GDM1 (cell line): ENCODE results near the gene FGF14.

ENCODE experiments used
- DNase-seq: peaks from one replicate; lab custom pipeline; 2025; lab: John Stamatoyannopoulos, UW

Gene FGF14

GRCh38 chr13:102250448-102250847, 151.4 kb downstream of the FGF14 start:
- no peak for DNase-seq

GRCh38 chr13:102244607-102245227, 157.1 kb downstream of the FGF14 start:
- no peak for DNase-seq

DNA sequence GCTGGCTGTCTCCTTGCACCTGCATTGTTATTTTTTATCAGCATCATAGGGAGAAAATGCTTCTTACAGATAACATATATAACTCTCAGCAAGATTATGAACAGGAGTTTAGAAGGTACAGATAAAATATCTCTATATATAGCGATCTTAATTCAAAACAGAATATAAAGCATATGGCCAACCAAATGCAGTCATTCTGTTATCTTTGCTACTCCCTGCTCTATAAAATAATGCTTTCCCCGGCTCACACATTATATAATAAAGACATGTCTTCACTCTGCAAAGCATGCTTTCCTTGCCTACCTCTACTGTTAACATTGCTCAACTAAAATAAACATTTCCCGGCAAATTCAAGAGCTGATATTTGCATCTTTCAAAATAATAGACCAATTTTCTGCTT, 161.7 kb downstream of the FGF14 start:
- DNase-seq = no peak

GRCh38 chr13:102237230-102237629, 164.6 kb downstream of the FGF14 start:
- DNase-seq = no peak

- no peak for DNase-seq
Observed at GRCh38 chr13:102236830-102237229, 165.0 kb downstream of the FGF14 start.

DNA sequence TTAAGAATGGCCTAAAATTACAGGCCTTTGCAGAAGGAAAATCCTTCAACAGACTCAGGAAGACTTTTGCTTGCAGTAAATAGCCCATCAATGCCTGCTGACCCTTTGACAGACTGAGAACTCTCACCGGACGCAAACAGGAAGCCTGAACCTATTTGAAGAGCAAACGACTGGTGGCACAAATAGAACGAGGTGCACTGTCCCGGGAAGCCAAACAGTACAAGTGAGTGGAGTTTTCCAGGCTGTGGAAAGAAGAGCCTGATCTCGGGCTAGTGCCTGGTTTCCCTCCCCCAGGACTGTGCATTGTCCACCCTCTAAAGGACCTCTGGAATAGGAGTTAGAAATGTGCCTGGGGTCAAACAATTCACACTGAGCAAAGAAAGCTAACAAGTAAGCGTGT, 165.5 kb downstream of the FGF14 start:
- DNase-seq = no peak

DNA sequence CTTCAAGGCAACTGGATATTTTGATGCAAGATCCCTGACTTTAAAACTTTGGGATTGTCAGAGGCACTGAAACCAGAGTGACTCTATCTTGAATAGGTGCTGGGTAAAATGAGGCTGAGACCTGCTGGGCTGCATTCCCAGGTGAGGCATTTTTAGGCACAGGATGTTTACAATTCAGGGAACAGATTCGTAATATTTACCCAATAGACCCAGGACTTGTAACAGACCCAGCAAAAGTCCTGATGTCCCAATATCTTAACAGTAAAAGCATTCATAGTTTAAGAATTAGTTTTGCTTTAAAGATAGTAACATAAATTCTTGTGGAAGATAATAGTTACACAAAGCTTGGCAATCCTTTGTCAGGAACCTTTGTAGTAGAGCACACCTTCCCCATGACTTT, 166.2 kb downstream of the FGF14 start:
- DNase-seq = no peak

DNA sequence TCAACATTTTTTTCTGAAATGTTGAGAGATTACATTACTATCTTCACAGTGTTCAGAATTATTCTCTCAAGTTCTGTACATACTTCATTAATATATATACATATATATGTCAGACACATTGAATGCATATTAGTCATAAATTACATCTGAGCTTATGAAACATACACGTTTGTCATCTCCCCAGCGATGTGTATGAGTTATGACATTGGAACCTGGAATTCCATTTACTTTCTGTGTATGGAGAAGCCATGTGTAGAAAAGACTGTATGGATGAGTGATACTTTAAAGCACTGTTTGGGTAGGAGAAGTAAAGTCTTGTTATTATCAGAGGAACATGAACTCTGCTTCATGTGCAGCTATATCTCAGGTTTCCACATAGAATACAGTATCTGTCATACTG, 167.2 kb downstream of the FGF14 start:
- DNase-seq = no peak

DNA sequence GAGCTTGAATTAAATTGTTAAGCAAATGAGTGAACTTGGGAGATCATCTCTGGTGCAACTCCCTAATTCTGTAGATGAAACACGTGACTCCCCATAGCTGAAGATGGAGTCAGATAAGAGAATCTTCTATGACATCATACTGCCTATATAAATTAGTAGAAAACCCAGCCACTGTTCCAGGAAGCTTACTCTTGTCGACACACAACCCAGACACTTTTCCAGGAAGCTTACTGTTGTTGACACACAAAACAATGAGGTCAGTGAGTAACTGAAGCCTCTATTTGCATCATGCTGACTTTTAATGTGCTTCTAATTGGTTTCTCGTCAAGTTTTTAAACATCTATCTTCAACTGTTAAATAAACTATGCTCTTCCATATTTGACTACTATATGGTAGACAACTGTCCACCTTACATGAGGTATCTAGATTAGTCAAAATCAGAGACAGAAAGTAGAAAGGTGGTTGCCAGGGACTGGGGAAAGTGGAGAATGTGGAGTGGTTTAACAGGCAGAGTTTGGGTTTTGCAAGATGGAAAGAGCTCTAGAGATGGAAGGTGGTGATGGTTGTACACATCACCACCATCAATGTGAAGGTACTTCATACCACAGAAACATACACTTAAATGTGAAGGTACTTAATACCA, 168.2 kb downstream of the FGF14 start:
- no peak for DNase-seq

DNA sequence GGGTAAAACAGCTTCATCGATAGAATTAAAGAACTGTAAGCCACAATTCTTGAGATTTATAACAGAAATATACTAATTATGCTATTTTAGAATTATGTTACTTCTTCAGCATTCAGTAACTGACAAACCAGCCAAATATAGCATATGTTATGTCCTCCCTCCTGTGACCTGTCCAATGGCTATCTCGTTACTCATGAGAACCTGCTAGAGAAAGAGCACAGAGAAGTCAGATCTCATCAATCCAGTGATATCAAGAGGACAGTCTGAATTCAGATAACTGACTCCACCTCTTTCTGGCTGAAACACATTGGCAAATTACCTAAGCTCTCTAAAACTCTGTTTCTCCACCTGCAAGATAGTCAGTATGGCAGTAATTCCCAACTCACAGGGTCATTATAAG, 170.4 kb downstream of the FGF14 start:
- no peak for DNase-seq

DNA sequence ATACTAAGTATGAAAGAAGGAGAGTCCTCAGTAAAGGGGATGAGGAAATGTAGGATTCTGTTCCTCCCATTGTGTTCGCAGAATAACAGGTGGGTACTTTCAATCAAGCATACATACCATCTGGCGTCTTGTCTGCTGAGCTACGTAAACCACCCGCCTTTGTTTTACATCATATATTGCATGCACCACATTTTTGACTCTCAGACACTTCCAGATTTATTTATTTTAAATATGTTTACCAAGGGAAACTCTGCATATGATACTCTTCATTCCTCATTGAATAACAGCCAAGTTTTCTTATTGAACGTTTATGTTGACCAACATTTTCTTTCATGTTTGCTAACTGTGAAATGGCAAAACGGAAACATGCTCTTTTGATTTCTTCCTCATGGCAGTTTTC, 174.1 kb downstream of the FGF14 start:
- no peak for DNase-seq

- DNase-seq = no peak
Observed at GRCh38 chr13:102226591-102226990, 175.3 kb downstream of the FGF14 start.

GRCh38 chr13:102225892-102226291, 176.0 kb downstream of the FGF14 start:
- no peak for DNase-seq

DNA sequence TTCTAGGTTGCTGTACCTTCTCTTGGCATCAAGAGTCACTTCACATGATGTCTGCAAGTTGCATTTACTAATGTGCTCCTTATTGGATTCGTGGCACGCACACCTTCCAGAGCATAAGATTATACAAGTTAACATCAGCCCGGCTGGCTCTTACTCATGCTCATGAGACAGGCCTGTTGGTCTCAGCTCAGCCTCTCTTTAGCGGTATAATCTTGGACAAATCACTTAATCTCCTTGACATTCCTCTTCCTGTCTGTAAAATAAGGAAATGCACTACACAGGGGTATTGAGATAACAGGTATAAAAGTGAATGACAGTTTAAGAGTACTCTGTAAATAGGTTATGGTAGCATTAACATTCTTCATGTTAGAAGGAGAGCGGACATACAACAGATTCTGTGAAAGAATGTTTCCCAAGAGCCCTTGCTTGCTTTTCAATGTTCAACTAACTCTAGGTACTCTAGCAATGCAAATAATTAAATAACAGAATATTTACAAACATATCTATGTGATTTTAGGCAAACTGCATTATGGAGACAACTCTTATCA, 181.1 kb downstream of the FGF14 start:
- DNase-seq = no peak

DNA sequence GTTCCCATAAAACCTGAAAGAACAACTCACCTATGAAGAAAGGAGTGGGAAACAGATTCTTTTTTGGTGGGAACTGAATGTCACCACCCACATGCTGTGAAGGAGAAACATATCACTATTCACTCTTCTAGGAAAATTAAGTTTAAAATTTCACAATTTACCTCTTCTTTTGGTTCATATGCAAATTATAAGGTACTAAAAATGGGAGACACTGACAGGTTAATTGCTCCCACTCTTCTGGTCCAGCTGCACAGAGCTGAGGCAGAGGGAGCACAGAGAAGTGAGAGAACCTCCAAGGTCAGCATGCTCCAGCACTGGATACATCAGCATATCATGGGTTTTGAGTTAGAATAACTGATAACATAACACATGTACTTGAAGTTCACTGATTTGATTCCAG, 186.9 kb downstream of the FGF14 start:
- no peak for DNase-seq

DNA sequence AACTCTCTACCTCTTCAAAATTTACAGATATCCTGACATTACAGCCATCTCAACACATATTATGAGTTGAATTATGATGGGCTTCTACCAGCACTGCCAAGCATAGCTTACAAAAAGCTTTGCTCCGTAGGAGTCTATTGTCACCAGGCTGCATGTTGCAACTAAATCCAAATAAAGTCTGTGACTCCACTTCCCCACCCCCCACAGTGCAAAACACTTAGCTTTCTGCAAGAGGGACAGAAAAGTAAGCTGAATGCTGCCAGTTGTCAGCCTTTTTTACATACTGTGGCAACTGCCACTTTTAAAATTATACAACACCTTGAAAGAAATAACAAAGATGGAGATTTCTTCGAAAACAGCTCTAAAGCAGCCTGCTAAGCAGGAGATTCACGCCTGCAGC, 189.1 kb downstream of the FGF14 start:
- no peak for DNase-seq

DNA sequence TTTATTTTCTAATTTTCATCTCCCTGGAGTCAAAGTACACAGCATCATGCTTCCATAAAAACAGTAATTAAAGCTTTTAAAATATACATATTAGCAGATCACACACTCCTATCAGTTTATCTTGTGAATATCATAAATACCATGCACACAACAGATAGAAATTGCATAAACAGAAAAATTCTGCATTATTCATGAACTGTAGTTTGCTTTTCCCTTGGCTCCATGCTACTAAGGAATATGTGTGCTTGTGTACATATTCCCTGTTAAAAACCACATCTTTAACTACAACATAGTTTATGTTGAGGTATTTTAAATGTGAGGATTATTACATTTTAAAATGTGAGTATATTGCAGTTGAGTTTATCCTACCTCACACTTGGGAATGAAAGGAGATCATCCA, 193.5 kb downstream of the FGF14 start:
- DNase-seq = no peak

GRCh38 chr13:102207680-102208342, 194.0 kb downstream of the FGF14 start:
- no peak for DNase-seq

GRCh38 chr13:102203718-102204117, 198.1 kb downstream of the FGF14 start:
- DNase-seq = no peak

- no peak for DNase-seq
Observed at GRCh38 chr13:102198418-102199311, 203.2 kb downstream of the FGF14 start.

GRCh38 chr13:102197193-102197592, 204.7 kb downstream of the FGF14 start:
- DNase-seq = no peak
